Measurements from ENCODE around the gene FLRT1.

The FLRT1 gene

GRCh38 chr11:64018310-64018709 lies 17.4 kb upstream of the FLRT1 start:
- H3K4me3 ChIP-seq (ENCODE audit: low read depth, low read length), result no peak overlapping the region
- no peak for TF ChIP-seq CTCF (conservative IDR thresholded peaks at IDR 0.05; ENCODE audit: low read depth, low read length)
- DNase-seq (ENCODE audit: low read depth), result no peak

GRCh38 chr11:64019106-64020037 lies 16.4 kb upstream of the FLRT1 start:
- no peak overlapping the region for H3K4me3 ChIP-seq (ENCODE audit: low read depth, low read length)
- no peak for TF ChIP-seq CTCF (conservative IDR thresholded peaks at IDR 0.05; ENCODE audit: low read depth, low read length)
- no peak for DNase-seq (ENCODE audit: low read depth)

GRCh38 chr11:64020976-64021756 lies 14.6 kb upstream of the FLRT1 start:
- TF ChIP-seq CTCF (conservative IDR thresholded peaks at IDR 0.05; ENCODE audit: low read depth, low read length), result no peak
- DNase-seq (ENCODE audit: low read depth), result no peak
- no peak overlapping the region for H3K4me3 ChIP-seq (ENCODE audit: low read depth, low read length)

GRCh38 chr11:64021757-64022093 lies 14.0 kb upstream of the FLRT1 start:
- no peak overlapping the region for H3K4me3 ChIP-seq (ENCODE audit: low read depth, low read length)
- DNase-seq (ENCODE audit: low read depth), result no peak
- TF ChIP-seq CTCF (conservative IDR thresholded peaks at IDR 0.05; ENCODE audit: low read depth, low read length), result no peak

- no peak for TF ChIP-seq CTCF (conservative IDR thresholded peaks at IDR 0.05; ENCODE audit: low read depth, low read length)
- no peak for DNase-seq (ENCODE audit: low read depth)
- H3K4me3 ChIP-seq (ENCODE audit: low read depth, low read length), result no peak overlapping the region
Observed at GRCh38 chr11:64022125-64022784, 13.5 kb upstream of the FLRT1 start.

- no peak for TF ChIP-seq CTCF (conservative IDR thresholded peaks at IDR 0.05; ENCODE audit: low read depth, low read length)
- DNase-seq (ENCODE audit: low read depth), result no peak
- no peak overlapping the region for H3K4me3 ChIP-seq (ENCODE audit: low read depth, low read length)
Observed at GRCh38 chr11:64023712-64024710, 11.7 kb upstream of the FLRT1 start.
